GM12873 (cell line): Measurements from ENCODE around the gene COPS6.

Source experiments
- TF ChIP-seq, protein P1 (sequence below): IDR thresholded peaks from 2 replicates; pipeline ENCODE4 v1.5.1; 2012; ENCODE audit warnings: low read depth, mild to moderate bottlenecking, moderate library complexity, low read length, control low read depth; ENCODE audit not compliant: insufficient read depth; ENCODE audit errors: missing control alignments

COPS6 gene

GRCh38 chr7:100069991-100070390 is 18.8 kb upstream of the COPS6 start:
- TF ChIP-seq, protein P1, sequence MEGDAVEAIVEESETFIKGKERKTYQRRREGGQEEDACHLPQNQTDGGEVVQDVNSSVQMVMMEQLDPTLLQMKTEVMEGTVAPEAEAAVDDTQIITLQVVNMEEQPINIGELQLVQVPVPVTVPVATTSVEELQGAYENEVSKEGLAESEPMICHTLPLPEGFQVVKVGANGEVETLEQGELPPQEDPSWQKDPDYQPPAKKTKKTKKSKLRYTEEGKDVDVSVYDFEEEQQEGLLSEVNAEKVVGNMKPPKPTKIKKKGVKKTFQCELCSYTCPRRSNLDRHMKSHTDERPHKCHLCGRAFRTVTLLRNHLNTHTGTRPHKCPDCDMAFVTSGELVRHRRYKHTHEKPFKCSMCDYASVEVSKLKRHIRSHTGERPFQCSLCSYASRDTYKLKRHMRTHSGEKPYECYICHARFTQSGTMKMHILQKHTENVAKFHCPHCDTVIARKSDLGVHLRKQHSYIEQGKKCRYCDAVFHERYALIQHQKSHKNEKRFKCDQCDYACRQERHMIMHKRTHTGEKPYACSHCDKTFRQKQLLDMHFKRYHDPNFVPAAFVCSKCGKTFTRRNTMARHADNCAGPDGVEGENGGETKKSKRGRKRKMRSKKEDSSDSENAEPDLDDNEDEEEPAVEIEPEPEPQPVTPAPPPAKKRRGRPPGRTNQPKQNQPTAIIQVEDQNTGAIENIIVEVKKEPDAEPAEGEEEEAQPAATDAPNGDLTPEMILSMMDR: no peak

DNA sequence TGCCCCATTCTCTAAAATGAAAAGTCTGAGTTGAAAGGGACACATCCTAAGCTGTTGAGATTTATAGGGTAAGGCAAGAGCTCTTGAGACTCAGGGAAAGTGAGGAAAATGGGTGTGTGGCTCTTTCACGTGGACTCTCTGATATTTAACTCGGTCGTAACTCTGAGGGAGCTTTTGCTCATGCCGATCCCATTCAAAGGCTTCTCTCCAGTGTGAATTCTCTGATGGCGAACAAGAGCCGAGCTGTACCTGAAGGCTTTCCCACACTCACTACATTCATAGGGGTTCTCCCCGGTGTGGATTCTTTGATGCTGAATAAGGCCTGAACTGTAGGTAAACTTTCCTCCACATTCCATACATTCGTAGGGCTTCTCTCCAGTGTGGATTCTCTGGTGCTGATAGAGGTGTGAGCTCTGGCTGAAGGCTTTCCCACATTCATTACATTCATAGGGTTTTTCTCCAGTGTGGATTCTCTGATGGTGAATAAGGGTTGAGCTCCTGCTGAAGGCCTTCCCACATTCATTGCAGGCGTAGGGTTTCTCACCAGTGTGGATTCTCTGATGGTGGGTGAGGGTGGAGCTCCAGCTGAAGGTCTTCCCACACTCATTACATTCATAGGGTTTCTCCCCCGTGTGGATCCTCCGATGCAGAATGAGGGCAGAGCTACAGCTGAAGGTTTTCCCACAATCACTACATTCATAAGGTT is 17.6 kb upstream of the COPS6 start:
- TF ChIP-seq, protein P1: no peak

DNA sequence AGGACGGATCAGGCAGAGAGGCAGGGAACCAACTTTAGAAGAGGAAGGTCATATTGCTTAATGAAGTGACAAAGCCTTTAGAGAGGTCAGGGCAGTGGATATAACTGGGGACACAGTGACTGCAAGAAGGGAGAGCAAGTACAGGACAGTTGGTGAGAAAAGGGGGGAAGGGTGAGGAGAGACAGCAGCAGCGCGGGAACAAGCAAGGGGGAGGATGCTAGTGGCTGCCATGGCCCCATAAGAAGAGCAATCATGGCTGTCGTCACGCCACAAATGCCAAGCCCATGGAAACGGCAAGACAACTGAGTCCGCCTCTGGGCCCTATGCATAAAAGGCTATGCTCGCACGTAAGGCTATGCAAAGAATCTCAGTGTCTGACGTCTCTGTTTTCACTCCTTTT is 16.3 kb upstream of the COPS6 start:
- TF ChIP-seq, protein P1: no peak

GRCh38 chr7:100074841-100075240 is 13.9 kb upstream of the COPS6 start:
- TF ChIP-seq, protein P1: no peak

DNA sequence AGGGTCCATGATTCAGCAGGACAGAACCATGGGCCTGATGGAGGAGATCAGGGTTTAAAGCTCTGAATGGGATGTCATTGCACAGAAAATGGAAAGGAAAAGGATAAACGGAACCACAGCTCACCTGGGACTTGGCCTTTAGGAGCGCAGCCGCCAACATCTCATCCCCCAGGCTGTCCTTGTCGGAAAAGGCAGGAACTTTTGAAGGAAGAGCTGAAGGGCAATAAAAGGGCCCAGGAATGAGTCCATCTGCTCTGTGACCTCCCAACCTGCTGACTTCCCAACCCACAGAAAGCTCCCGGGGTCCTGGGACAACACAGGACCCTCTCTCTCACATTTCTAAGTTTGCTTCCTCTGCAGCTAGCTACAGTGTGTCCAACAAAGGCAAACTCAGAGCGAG is 13.4 kb upstream of the COPS6 start:
- TF ChIP-seq, protein P1: no peak

GRCh38 chr7:100077205-100077604 is 11.6 kb upstream of the COPS6 start:
- TF ChIP-seq, protein P1: no peak

GRCh38 chr7:100079024-100079560 is 9.7 kb upstream of the COPS6 start:
- TF ChIP-seq, protein P1: no peak
